Suprapubic skin (tissue), 4 donors: ENCODE measurements around the gene HPCAL1.

Experiments
- POLR2A ChIP-seq, 2 donors: fragments of 450-650 bp; IDR thresholded peaks; one replicate each; pipeline ENCODE4 v1.6.1; 2017; ENCODE audit warnings: antibody characterized with exemption in 2 of 2, mild to moderate bottlenecking in 2 of 2, moderate library complexity in 2 of 2
- POLR2AphosphoS5 ChIP-seq, 3 donors: sonication (generic); formaldehyde crosslinking; IDR thresholded peaks; one replicate each; pipeline ENCODE4 v1.6.1; 2017; ENCODE audit warnings: antibody characterized with exemption in 3 of 3
- TF ChIP-seq, protein P1 (sequence below), 2 donors: fragments of 200-600 bp in 1 of 2; fragments of 450-650 bp in 1 of 2; sonication (generic) in 1 of 2; IDR thresholded peaks; one replicate each; pipeline ENCODE4 v1.5.1; 2016 to 2019; ENCODE audit warnings: antibody characterized with exemption in 2 of 2, mild to moderate bottlenecking in 1 of 2, moderate library complexity in 1 of 2

DNA sequence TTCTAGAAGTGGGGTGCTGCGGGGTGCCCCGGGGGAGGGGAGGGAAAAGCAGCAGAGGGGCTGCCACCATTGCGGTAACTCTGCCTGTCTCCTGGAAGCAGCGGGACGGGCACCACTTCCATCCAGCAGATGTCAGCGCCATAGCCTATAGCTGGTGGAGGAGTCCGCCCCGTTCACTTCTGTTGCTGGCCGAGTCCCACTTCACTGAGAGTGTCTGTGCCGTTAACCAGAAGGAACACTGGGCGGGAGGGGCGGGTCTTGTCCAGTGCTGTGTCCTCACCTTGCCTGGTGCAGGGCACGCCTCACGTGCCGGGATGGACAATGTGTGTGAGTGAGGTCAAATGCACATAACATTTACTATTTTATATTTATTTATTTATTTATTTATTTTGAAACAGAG, 164.7 kb downstream of the HPCAL1 start:
- TF ChIP-seq, protein P1, sequence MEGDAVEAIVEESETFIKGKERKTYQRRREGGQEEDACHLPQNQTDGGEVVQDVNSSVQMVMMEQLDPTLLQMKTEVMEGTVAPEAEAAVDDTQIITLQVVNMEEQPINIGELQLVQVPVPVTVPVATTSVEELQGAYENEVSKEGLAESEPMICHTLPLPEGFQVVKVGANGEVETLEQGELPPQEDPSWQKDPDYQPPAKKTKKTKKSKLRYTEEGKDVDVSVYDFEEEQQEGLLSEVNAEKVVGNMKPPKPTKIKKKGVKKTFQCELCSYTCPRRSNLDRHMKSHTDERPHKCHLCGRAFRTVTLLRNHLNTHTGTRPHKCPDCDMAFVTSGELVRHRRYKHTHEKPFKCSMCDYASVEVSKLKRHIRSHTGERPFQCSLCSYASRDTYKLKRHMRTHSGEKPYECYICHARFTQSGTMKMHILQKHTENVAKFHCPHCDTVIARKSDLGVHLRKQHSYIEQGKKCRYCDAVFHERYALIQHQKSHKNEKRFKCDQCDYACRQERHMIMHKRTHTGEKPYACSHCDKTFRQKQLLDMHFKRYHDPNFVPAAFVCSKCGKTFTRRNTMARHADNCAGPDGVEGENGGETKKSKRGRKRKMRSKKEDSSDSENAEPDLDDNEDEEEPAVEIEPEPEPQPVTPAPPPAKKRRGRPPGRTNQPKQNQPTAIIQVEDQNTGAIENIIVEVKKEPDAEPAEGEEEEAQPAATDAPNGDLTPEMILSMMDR (IDR thresholded peaks at IDR 0.05) = no peak
- TF ChIP-seq POLR2A (IDR thresholded peaks at IDR 0.05) (no peak), POLR2AphosphoS5 (IDR thresholded peaks at IDR 0.05) (no peak)
